NCI-H146 (cell line): Measurements from ENCODE around the gene ST3GAL3.
"Not testable (repeated sequence)": the region's sequence is repeated elsewhere in the genome, so short reads cannot be mapped to it uniquely, and the experiment has no call there.

ENCODE experiments used
- DNase-seq: peaks from one replicate; lab custom pipeline; 2025; lab: John Stamatoyannopoulos, UW

ST3GAL3 gene

GRCh38 chr1:43822040-43822690 lies 114.8 kb downstream of the ST3GAL3 start:
- DNase-seq = no peak

GRCh38 chr1:43824795-43825194 lies 117.5 kb downstream of the ST3GAL3 start:
- DNase-seq = no peak

- no peak for DNase-seq
These were observed 121.2 kb downstream of the ST3GAL3 start for GRCh38 chr1:43828574-43828973.

GRCh38 chr1:43830802-43831201 lies 123.5 kb downstream of the ST3GAL3 start:
- DNase-seq = no peak

GRCh38 chr1:43831851-43832250 lies 124.5 kb downstream of the ST3GAL3 start:
- DNase-seq = no peak

GRCh38 chr1:43832255-43832654 lies 124.9 kb downstream of the ST3GAL3 start:
- DNase-seq = no peak

- DNase-seq = no peak
These were observed 125.7 kb downstream of the ST3GAL3 start for GRCh38 chr1:43832998-43833397.

GRCh38 chr1:43833902-43834279 lies 126.6 kb downstream of the ST3GAL3 start:
- DNase-seq = not testable (repeated sequence)

GRCh38 chr1:43834280-43835081 lies 127.1 kb downstream of the ST3GAL3 start:
- no peak for DNase-seq

- DNase-seq = no peak
These were observed 128.0 kb downstream of the ST3GAL3 start for GRCh38 chr1:43835082-43836021.

- DNase-seq = peak; percentile 88
These were observed 129.1 kb downstream of the ST3GAL3 start for GRCh38 chr1:43836267-43836951.

- no peak for DNase-seq
These were observed 131.7 kb downstream of the ST3GAL3 start for GRCh38 chr1:43839056-43839455.

GRCh38 chr1:43841321-43842174 lies 134.2 kb downstream of the ST3GAL3 start:
- no peak for DNase-seq

GRCh38 chr1:43842175-43842498 lies 134.8 kb downstream of the ST3GAL3 start:
- no peak for DNase-seq

GRCh38 chr1:43843684-43844083 lies 136.3 kb downstream of the ST3GAL3 start:
- no peak for DNase-seq

GRCh38 chr1:43844114-43844513 lies 136.8 kb downstream of the ST3GAL3 start:
- DNase-seq = no peak

- no peak for DNase-seq
These were observed 140.0 kb downstream of the ST3GAL3 start for GRCh38 chr1:43847290-43847689.

- no peak for DNase-seq
These were observed 140.5 kb downstream of the ST3GAL3 start for GRCh38 chr1:43847882-43848281.

- no peak for DNase-seq
These were observed 142.3 kb downstream of the ST3GAL3 start for GRCh38 chr1:43849670-43850069.

GRCh38 chr1:43850591-43851233 lies 143.4 kb downstream of the ST3GAL3 start:
- DNase-seq = no peak
